GM10248 (cell line): ENCODE measurements around the gene CCDC33.

Experiments
- CTCF ChIA-PET: fragments of 300-600 bp; sonication (Branson Sonifier 250); formaldehyde crosslinking; extraction: SDS; loops from one replicate; lab custom pipeline; 2021; ENCODE audit warnings: antibody characterized with exemption; lab: Yijun Ruan, JAX
- POLR2A ChIA-PET: fragments of 350-650 bp; sonication (Branson Sonifier 250); formaldehyde crosslinking; extraction: SDS; loops from one replicate; lab custom pipeline; 2020; ENCODE audit warnings: antibody characterized with exemption; lab: Yijun Ruan, JAX
- DNase-seq: peaks from one replicate; pipeline ENCODE4 v3.0.0; 2012; ENCODE audit errors: extremely low spot score
- CTCF ChIP-seq: IDR thresholded peaks from 2 replicates; pipeline ENCODE4 v1.5.1; 2012; ENCODE audit warnings: mild to moderate bottlenecking, low read depth; ENCODE audit errors: extremely low read depth, missing control alignments, control extremely low read depth

The CCDC33 gene

GRCh38 chr15:74201710-74202420 lies 34.3 kb upstream of the CCDC33 start:
- ChIA-PET POLR2A (no interaction called here), CTCF (interaction anchor here (1.2 to 1.9 kb wide), 3 partner anchors 9 to 15 kb away, joined by 3 to 6 read pairs (median 3); no protein-coding TSS in a partner anchor)
- DNase-seq = no peak
- no peak for TF ChIP-seq CTCF

- DNase-seq = no peak
- TF ChIP-seq CTCF = no peak
- POLR2A ChIA-PET = no interaction called here
- CTCF ChIA-PET = interaction anchor here (1.2 to 1.5 kb wide), 2 partner anchors 8 to 14 kb away, joined by 3 read pairs; no protein-coding TSS in a partner anchor
Measured at GRCh38 chr15:74202452-74203401, 33.4 kb upstream of the CCDC33 start, which contains the start of gene STRA6. STRA6 (minus strand) TSS chr15:74202787; CDS start chr15:74202267, 520 bp downstream.

- TF ChIP-seq CTCF = no peak
- ChIA-PET CTCF (no interaction called here), POLR2A (no interaction called here)
- no peak for DNase-seq
Measured at GRCh38 chr15:74203914-74204431, 32.2 kb upstream of the CCDC33 start.

GRCh38 chr15:74205582-74205947 lies 30.6 kb upstream of the CCDC33 start:
- TF ChIP-seq CTCF = no peak
- POLR2A ChIA-PET = no interaction called here
- CTCF ChIA-PET = no interaction called here
- no peak for DNase-seq

GRCh38 chr15:74206801-74207281 lies 29.3 kb upstream of the CCDC33 start:
- CTCF ChIA-PET = no interaction called here

More at GRCh38 chr15:74206801-74207281, 29.3 kb upstream of the CCDC33 start:
- POLR2A ChIA-PET = no interaction called here
- no peak for TF ChIP-seq CTCF
- DNase-seq = no peak
